Activated T-cell treated with anti-CD3 and anti-CD28 coated beads, Interleukin-2, amount 50 U/mL, for 1 hour (primary cell): ENCODE data around the gene YKT6.

Source experiments
- DNase-seq: peaks from one replicate; pipeline ENCODE4 v3.0.0-alpha.2; 2020

The YKT6 gene

DNA sequence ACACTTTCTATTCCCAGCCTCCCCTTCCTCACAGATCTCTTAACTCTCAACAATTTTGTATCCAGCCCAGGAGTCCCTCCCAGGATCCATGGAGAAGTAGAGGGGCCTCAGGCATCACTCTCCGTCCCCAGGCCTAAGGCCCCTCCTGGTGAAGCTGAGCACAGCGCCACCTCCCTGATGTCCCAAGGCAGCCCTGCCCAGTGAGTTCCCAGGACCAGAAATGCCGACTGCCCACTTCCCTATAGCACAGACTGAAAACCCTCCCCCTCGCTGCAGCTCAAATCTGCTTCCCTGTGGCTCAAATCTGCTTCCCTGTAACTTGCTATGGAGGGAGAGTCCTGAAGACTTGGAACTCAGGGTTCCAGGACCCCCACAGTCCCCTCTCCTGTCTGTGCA, 35.6 kb downstream of the YKT6 start:
- no peak for DNase-seq

GRCh38 chr7:44237696-44238095, 36.9 kb downstream of the YKT6 start:
- DNase-seq: no peak

- no peak for DNase-seq
Observed at GRCh38 chr7:44238116-44238695, 37.4 kb downstream of the YKT6 start.

DNA sequence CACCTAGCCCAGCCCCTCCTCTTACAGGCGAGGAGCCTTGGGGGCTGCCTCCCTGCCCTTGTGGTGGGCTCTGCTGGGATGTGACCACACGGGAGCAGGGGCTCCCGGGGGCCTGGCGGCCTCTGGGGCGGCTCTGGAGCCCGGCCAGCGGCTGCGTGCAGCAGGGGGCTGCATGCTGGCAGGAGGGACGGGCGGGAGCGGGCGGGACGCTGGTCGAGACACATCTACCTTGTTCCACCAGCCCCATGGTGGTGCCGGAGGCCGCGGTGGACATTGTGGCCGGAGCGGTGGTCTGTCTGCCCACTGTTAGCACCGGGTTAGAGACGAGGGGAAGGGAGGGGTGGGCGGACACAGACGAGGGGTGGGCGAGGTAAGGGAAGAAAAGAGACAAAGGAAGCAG, 38.6 kb downstream of the YKT6 start:
- DNase-seq: no peak

- no peak for DNase-seq
Observed at GRCh38 chr7:44240376-44240775, 39.6 kb downstream of the YKT6 start.

DNA sequence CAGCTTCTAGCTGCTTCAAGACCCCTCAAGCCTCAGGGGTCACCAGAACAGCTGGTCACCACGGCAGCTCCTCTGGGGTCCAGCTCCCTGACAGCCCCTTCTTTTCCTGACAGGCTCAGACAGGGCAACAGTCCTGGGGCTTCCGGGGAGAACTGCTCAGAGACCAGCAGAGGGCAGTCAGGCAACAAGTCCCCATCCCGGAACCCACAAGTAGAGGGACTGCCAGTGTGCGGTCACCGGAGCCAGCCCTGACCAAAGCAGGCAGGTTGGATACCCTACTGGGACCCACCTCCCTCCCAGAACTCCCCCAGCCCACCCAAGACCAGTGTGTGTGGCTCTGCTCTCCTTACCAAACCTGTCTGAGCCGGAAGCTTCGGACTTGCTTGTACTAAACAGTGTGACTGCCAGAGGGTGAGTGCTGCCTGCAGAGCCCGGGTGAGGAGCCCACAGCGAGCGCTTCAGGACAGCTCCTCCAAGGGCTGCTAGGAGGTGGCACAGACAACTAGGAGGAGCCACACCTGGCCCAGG, 40.3 kb downstream of the YKT6 start:
- peak; percentile 64 for DNase-seq

- no peak for DNase-seq
Observed at GRCh38 chr7:44242091-44242490, 41.3 kb downstream of the YKT6 start.

GRCh38 chr7:44244282-44244681, 43.5 kb downstream of the YKT6 start:
- DNase-seq: peak; percentile 31

- DNase-seq: no peak
Observed at GRCh38 chr7:44246396-44247113, 45.8 kb downstream of the YKT6 start.

- no peak for DNase-seq
Observed at GRCh38 chr7:44247868-44248651, 47.3 kb downstream of the YKT6 start.

DNA sequence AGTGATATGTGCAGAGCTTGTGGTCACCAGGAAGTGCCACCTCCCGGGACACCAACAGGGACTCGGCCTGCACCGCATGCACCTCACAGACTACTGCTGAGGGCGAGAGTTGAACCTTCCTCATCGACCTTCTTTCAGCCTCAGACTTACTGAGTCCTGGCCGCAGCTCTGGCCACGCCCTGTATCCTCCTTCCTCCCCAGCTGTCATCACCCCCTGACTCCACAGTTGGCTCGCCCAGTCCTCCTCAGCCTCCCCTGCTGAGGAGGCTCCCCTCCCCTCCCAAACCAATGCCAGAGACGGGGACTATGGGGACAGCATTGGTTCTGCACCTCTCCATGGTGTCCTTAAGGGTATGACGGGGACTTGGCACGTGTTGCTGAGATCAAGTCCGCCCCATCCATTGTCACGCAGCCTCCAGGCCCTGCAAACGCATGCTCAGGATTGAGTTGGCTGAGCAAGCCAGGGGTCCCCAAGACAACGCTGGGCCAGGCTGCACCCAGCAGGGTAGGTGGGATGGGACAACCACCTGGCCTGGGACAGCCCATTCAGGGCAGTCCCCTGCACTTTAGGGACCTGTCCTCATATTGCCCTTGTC, 49.0 kb downstream of the YKT6 start:
- no peak for DNase-seq

- DNase-seq: no peak
Observed at GRCh38 chr7:44251269-44251668, 50.5 kb downstream of the YKT6 start.

DNA sequence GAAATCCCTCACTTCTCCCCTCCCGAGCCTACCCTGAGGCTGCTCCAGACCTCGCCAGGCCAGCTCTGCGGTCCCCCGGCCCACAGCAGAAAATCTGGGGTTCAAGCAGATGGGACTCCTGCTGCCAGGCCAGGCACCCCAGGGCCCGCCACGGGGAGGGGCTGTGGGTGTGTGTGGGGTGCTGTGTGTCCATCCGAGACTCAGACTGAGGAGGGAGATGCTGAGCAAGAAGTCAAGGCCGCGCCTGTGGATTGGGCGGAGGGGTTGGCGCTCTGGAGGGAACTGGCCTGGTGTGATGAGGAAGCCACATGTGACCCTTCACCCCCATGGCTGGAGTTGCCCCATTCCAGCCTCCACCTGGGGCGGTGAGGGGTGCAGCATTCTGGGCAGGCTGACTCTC, 51.1 kb downstream of the YKT6 start:
- no peak for DNase-seq

- DNase-seq: no peak
Observed at GRCh38 chr7:44256459-44256858, 55.7 kb downstream of the YKT6 start.

DNA sequence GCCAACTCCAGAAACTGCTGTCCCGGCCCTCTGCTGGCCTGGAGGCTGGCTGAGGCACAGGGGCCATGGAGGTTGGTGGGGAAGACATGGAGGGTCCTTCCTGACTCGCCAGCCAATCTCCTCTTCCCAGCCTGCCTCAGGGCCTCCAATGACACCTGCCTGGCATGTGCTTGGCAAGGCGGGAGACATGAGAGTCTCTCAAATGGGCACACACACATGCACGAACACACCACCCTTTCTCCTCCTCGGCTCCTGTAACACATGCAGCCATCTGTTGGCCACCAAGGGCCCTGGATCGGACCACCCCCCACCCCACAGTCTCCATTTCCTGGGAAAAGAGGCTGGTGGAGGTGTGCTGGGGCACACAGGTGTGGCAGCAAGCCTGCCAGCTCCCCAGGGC, 56.4 kb downstream of the YKT6 start:
- DNase-seq: no peak

GRCh38 chr7:44257618-44258422, 57.0 kb downstream of the YKT6 start:
- DNase-seq: peak; percentile 62

- DNase-seq: no peak
Observed at GRCh38 chr7:44258423-44258760, 57.6 kb downstream of the YKT6 start.

GRCh38 chr7:44258865-44259546, 58.2 kb downstream of the YKT6 start:
- no peak for DNase-seq

DNA sequence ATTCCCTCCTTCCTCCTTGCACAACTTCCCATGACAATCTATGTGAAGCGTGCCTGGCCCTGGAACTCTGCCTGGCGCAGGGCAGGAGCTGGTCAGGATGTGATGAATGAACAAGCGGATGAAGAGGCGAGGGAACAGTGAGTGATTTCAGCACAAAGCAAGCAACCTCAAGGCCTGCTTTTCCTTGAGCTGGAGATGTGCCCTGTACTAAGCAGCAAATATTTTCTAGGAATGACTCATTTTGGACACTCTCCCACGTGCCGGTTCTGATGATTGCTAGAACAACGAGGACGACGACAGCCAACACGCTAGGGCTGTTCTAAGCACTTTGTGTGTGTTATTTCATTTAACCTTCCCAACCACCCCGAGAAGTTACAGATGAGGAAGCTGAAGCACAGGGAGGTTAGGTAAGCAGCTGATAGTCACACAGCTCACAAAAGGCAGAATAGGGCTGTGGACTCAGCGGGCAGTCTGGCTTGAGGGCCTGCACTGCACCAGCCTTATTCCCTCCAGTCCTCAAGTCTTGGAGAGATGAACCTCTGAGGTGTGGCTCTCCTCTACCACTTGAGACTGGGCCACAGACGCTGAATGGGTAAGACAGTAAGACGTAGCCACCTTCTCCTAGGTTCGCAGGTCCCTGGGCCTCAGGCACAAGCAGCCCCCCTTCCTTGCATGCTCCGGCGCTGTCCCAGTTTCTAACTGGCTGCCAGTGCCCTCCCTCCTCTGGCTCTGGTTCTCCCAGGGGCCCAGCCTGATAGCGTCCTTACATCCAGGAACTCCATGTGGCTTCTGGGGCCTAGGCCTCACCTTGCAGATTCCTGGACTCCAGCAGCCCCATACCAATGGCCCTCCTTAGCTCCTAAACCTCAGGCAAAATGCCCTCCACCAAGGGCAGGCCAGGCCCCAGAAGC, 59.0 kb downstream of the YKT6 start:
- no peak for DNase-seq

GRCh38 chr7:44261240-44261639, 60.5 kb downstream of the YKT6 start:
- no peak for DNase-seq

- DNase-seq: no peak
Observed at GRCh38 chr7:44262031-44262430, 61.3 kb downstream of the YKT6 start.
